Measurements from ENCODE around the gene PIK3C3.

DNA sequence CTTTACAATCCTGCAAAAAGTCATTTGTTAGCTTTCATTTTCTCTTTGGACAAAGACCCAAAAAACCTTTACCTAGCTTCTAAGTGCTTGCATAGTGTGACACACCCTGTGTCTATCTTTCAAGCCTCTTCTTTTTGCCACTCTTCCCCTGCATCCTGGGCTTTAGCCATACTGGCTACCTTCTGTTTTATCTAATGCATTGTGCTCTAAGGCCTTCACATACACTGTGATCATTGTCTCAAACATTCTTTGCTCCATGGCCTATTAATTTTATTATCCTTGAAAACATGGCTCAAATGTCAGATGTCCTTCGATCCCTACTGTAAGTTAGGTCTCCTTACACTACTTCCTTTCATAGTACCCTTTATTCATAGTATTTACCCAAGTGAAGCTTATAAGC lies 84.4 kb downstream of the PIK3C3 start:
- TF ChIP-seq, protein P1, sequence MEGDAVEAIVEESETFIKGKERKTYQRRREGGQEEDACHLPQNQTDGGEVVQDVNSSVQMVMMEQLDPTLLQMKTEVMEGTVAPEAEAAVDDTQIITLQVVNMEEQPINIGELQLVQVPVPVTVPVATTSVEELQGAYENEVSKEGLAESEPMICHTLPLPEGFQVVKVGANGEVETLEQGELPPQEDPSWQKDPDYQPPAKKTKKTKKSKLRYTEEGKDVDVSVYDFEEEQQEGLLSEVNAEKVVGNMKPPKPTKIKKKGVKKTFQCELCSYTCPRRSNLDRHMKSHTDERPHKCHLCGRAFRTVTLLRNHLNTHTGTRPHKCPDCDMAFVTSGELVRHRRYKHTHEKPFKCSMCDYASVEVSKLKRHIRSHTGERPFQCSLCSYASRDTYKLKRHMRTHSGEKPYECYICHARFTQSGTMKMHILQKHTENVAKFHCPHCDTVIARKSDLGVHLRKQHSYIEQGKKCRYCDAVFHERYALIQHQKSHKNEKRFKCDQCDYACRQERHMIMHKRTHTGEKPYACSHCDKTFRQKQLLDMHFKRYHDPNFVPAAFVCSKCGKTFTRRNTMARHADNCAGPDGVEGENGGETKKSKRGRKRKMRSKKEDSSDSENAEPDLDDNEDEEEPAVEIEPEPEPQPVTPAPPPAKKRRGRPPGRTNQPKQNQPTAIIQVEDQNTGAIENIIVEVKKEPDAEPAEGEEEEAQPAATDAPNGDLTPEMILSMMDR (IDR thresholded peaks at IDR 0.05), result no peak
- no peak for TF ChIP-seq POLR2A (IDR thresholded peaks at IDR 0.05)
